Liver (tissue), 3 donors: ENCODE results near the gene FOXI2.

ENCODE experiments used
- EGR1 ChIP-seq, 2 donors: IDR thresholded peaks; 2 replicates each; pipeline ENCODE4 v1.6.1; 2016 to 2018; ENCODE audit warnings: antibody characterized with exemption in 2 of 2, low read depth in 2 of 2
- FOXA1 ChIP-seq: IDR thresholded peaks from 2 replicates; pipeline ENCODE4 v1.6.1; 2016; ENCODE audit warnings: antibody characterized with exemption
- GABPA ChIP-seq, 2 donors: IDR thresholded peaks in 1 of 2; conservative IDR thresholded peaks in 1 of 2; 2 replicates each; pipeline ENCODE4 v1.6.1; 2016; ENCODE audit warnings: antibody characterized with exemption in 2 of 2, mild to moderate bottlenecking in 1 of 2, moderate library complexity in 1 of 2
- HNF4G ChIP-seq: IDR thresholded peaks from 2 replicates; pipeline ENCODE4 v1.6.1; 2016; ENCODE audit warnings: antibody characterized with exemption
- RAD21 ChIP-seq, 2 donors: IDR thresholded peaks; 2 replicates each; pipeline ENCODE4 v1.6.1; 2016; ENCODE audit warnings: antibody characterized with exemption in 2 of 2, mild to moderate bottlenecking in 2 of 2
- SP1 ChIP-seq: IDR thresholded peaks from 2 replicates; pipeline ENCODE4 v1.6.1; 2018; ENCODE audit warnings: antibody characterized with exemption, mild to moderate bottlenecking
- YY1 ChIP-seq: IDR thresholded peaks from 2 replicates; pipeline ENCODE4 v1.6.1; 2016; ENCODE audit warnings: antibody characterized with exemption, mild to moderate bottlenecking
- TF ChIP-seq, protein P1 (sequence below): fragments of 150-350 bp; IDR thresholded peaks from 2 replicates; pipeline ENCODE4 v1.5.1; 2017; ENCODE audit warnings: improper control_type of control experiment, low read depth, low read length; ENCODE audit not compliant: missing input control
- TF ChIP-seq, protein P2 (sequence below): IDR thresholded peaks from 2 replicates; pipeline ENCODE4 v1.6.1; 2016; ENCODE audit warnings: antibody characterized with exemption
- TF ChIP-seq, protein P3 (sequence below): IDR thresholded peaks from 2 replicates; pipeline ENCODE4 v1.6.1; 2016; ENCODE audit warnings: antibody characterized with exemption
- TF ChIP-seq, protein P4 (sequence below): IDR thresholded peaks from 2 replicates; pipeline ENCODE4 v1.6.1; 2016; ENCODE audit warnings: antibody characterized with exemption
- TF ChIP-seq, protein P5 (sequence below): IDR thresholded peaks from 2 replicates; pipeline ENCODE4 v1.6.1; 2016; ENCODE audit warnings: antibody characterized with exemption, mild to moderate bottlenecking
- donor health status: healthy.
- donor health status: healthy.

DNA sequence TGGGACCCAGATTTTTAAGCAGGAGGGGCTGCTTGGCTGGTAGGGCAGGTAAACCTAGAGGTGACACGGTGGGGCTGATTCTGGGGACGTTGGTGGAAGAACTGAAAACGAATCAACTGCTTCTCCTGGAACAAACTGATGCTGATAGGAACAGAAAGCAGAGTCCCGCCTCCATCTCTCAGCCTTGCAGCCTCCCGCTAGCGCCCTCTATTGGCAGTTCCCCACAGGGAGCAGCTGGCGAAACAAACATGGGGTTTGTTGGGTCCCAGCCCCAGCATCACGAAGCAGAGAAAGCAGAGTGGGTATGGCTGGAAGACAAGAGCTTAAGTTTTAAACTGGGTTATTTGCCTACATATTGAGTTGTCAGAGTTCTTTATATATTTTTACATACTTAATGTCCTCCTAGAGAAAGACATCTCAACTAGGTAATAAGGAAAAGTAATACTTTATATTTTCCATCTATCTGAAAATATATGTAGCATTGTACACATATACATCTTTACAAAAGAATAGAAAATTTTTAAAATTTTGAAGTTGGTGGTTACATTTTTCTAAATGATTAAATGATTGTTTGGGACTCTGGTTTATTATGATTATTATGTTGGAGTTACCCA is 42.3 kb upstream of the FOXI2 start:
- TF ChIP-seq FOXA1 (no peak), GABPA (IDR thresholded peaks at IDR 0.05 in 1 of 2, conservative IDR thresholded peaks at IDR 0.05 in 1 of 2) (no peak), YY1 (no peak), EGR1 (IDR thresholded peaks at IDR 0.05; ENCODE audit: low read depth in 2 of 2) (no peak), HNF4G (no peak), SP1 (no peak), RAD21 (IDR thresholded peaks at IDR 0.05) (no peak)
- TF ChIP-seq, protein P1, sequence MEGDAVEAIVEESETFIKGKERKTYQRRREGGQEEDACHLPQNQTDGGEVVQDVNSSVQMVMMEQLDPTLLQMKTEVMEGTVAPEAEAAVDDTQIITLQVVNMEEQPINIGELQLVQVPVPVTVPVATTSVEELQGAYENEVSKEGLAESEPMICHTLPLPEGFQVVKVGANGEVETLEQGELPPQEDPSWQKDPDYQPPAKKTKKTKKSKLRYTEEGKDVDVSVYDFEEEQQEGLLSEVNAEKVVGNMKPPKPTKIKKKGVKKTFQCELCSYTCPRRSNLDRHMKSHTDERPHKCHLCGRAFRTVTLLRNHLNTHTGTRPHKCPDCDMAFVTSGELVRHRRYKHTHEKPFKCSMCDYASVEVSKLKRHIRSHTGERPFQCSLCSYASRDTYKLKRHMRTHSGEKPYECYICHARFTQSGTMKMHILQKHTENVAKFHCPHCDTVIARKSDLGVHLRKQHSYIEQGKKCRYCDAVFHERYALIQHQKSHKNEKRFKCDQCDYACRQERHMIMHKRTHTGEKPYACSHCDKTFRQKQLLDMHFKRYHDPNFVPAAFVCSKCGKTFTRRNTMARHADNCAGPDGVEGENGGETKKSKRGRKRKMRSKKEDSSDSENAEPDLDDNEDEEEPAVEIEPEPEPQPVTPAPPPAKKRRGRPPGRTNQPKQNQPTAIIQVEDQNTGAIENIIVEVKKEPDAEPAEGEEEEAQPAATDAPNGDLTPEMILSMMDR = no peak
- TF ChIP-seq, protein P2, sequence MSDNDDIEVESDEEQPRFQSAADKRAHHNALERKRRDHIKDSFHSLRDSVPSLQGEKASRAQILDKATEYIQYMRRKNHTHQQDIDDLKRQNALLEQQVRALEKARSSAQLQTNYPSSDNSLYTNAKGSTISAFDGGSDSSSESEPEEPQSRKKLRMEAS = no peak
- TF ChIP-seq, protein P3, sequence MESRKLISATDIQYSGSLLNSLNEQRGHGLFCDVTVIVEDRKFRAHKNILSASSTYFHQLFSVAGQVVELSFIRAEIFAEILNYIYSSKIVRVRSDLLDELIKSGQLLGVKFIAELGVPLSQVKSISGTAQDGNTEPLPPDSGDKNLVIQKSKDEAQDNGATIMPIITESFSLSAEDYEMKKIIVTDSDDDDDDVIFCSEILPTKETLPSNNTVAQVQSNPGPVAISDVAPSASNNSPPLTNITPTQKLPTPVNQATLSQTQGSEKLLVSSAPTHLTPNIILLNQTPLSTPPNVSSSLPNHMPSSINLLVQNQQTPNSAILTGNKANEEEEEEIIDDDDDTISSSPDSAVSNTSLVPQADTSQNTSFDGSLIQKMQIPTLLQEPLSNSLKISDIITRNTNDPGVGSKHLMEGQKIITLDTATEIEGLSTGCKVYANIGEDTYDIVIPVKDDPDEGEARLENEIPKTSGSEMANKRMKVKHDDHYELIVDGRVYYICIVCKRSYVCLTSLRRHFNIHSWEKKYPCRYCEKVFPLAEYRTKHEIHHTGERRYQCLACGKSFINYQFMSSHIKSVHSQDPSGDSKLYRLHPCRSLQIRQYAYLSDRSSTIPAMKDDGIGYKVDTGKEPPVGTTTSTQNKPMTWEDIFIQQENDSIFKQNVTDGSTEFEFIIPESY = no peak
- TF ChIP-seq, protein P4, sequence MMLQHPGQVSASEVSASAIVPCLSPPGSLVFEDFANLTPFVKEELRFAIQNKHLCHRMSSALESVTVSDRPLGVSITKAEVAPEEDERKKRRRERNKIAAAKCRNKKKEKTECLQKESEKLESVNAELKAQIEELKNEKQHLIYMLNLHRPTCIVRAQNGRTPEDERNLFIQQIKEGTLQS = no peak
- TF ChIP-seq, protein P5, sequence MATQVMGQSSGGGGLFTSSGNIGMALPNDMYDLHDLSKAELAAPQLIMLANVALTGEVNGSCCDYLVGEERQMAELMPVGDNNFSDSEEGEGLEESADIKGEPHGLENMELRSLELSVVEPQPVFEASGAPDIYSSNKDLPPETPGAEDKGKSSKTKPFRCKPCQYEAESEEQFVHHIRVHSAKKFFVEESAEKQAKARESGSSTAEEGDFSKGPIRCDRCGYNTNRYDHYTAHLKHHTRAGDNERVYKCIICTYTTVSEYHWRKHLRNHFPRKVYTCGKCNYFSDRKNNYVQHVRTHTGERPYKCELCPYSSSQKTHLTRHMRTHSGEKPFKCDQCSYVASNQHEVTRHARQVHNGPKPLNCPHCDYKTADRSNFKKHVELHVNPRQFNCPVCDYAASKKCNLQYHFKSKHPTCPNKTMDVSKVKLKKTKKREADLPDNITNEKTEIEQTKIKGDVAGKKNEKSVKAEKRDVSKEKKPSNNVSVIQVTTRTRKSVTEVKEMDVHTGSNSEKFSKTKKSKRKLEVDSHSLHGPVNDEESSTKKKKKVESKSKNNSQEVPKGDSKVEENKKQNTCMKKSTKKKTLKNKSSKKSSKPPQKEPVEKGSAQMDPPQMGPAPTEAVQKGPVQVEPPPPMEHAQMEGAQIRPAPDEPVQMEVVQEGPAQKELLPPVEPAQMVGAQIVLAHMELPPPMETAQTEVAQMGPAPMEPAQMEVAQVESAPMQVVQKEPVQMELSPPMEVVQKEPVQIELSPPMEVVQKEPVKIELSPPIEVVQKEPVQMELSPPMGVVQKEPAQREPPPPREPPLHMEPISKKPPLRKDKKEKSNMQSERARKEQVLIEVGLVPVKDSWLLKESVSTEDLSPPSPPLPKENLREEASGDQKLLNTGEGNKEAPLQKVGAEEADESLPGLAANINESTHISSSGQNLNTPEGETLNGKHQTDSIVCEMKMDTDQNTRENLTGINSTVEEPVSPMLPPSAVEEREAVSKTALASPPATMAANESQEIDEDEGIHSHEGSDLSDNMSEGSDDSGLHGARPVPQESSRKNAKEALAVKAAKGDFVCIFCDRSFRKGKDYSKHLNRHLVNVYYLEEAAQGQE = no peak
